Measurements from ENCODE around the gene ABCB8. TPM values are rescaled to one million over a fixed set of nuclear protein-coding genes. Genes with fewer than 3 reads are reported as not detected.

ABCB8 gene
- total and polyA plus RNA-seq, 9 donors: 6.1 to 45.2 (median 26.3) TPM

DNA sequence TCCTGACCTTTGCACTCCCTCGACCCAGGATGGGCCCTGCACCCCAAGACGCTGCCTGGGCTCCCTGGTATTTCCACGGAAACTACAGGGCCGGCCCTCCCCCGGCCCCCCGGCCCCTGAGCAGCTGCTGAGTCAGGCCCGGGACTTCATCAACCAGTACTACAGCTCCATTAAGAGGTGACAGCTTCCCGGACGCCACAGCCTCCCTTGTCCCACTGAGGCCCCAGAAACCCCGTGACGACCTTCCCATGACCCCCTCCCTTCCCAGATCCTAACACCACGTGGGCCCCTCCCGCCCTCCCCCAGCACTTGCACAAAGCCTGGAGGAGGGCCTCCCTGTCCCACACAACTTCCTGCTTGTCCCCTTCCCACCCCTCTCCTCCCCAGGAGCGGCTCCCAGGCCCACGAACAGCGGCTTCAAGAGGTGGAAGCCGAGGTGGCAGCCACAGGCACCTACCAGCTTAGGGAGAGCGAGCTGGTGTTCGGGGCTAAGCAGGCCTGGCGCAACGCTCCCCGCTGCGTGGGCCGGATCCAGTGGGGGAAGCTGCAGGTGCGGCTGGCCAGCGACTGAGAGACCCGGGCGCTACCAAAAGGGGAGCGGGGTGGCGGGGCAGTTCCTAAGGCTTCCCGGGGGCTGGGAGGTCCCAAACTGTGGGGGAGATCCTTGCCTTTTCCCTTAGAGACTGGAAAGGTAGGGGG lies 31.7 kb upstream of the ABCB8 start:
- TF ChIP-seq POLR2A (IDR thresholded peaks at IDR 0.05) (no peak), EP300 (IDR thresholded peaks at IDR 0.05) (no peak)
- TF ChIP-seq, protein P1, sequence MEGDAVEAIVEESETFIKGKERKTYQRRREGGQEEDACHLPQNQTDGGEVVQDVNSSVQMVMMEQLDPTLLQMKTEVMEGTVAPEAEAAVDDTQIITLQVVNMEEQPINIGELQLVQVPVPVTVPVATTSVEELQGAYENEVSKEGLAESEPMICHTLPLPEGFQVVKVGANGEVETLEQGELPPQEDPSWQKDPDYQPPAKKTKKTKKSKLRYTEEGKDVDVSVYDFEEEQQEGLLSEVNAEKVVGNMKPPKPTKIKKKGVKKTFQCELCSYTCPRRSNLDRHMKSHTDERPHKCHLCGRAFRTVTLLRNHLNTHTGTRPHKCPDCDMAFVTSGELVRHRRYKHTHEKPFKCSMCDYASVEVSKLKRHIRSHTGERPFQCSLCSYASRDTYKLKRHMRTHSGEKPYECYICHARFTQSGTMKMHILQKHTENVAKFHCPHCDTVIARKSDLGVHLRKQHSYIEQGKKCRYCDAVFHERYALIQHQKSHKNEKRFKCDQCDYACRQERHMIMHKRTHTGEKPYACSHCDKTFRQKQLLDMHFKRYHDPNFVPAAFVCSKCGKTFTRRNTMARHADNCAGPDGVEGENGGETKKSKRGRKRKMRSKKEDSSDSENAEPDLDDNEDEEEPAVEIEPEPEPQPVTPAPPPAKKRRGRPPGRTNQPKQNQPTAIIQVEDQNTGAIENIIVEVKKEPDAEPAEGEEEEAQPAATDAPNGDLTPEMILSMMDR (IDR thresholded peaks at IDR 0.05): no peak
- no peaks in the 10 kb centered on the region for H3K9me3 ChIP-seq
- H3K27ac ChIP-seq: no peak overlapping the region
- H3K36me3 ChIP-seq: no peaks in the 10 kb centered on the region
- intact Hi-C loops (cut with DNase I): no loop called here
- no peak for DNase-seq
- 32 to 42% (median 35%) methylated on average over 28 to 31 of the region's 31 CpGs for whole genome bisulfite sequencing, 3 donors
- H3K4me3 ChIP-seq: no peak overlapping the region
- H3K27me3 ChIP-seq: no peaks in the 10 kb centered on the region
- no peaks in the 10 kb centered on the region for H3K4me1 ChIP-seq (ENCODE audit: insufficient read depth)

DNA sequence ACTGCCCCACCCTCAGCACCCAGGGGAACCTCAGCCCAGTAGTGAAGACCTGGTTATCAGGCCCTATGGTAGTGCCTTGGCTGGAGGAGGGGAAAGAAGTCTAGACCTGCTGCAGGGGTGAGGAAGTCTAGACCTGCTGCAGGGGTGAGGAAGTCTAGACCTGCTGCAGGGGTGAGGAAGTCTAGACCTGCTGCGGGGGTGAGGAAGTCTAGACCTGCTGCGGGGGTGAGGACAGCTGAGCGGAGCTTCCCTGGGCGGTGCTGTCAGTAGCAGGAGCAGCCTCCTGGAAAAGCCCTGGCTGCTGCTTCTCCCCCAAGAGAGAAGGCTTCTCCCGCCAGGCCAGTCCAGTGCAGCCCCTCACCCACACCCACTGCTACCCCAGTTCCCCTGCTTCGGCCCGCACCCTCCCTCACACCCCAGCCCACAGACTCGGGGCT lies 31.2 kb upstream of the ABCB8 start:
- WGBS, 3 donors: 77 to 81% (median 77%) methylated on average over 8 of the region's 8 CpGs
- intact Hi-C loops (cut with DNase I): no loop called here
- no peak for DNase-seq
- Histone ChIP-seq H3K36me3 (no peaks in the 10 kb centered on the region), H3K4me3 (no peak overlapping the region), H3K4me1 (ENCODE audit: insufficient read depth) (no peaks in the 10 kb centered on the region), H3K9me3 (no peaks in the 10 kb centered on the region), H3K27ac (no peak overlapping the region), H3K27me3 (no peaks in the 10 kb centered on the region)
- TF ChIP-seq EP300 (IDR thresholded peaks at IDR 0.05): no peak
- TF ChIP-seq POLR2A (IDR thresholded peaks at IDR 0.05): no peak
- TF ChIP-seq, protein P1 (IDR thresholded peaks at IDR 0.05): no peak

DNA sequence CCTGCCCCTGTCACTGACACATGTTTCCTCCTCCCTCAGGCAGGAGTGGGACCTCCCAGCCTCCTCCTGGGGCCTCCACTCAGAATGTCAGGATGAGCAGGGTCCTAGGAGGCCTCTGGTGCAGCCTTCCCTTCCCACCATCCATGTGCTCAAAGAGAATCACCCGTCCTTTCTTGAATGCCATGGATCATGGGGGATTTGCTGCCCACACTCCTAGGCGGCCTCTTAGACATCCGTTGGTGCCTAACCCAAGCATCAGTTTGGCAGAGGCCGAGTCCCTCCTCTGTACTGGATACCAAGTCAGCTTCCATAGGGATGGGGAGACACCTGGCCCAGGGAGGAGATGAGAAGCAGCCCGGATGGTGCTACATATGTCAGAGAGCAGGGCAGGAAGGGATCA lies 30.4 kb upstream of the ABCB8 start:
- no peak overlapping the region for H3K27ac ChIP-seq
- 90 to 95% (median 93%) methylated on average over 5 of the region's 5 CpGs for WGBS, 3 donors

DNA sequence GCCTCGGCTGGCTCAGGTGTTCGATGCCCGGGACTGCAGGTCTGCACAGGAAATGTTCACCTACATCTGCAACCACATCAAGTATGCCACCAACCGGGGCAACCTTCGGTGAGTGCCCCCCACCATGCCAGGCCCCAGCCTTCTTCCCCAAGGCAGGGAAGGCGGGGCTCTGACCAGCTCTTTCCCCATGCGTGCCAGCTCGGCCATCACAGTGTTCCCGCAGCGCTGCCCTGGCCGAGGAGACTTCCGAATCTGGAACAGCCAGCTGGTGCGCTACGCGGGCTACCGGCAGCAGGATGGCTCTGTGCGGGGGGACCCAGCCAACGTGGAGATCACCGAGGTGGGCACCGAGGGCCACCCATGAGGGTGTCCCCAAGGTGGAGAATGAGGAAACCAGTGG lies 29.9 kb upstream of the ABCB8 start:
- Histone ChIP-seq H3K9me3 (no peaks in the 10 kb centered on the region), H3K36me3 (no peaks in the 10 kb centered on the region), H3K27me3 (no peaks in the 10 kb centered on the region), H3K4me1 (ENCODE audit: insufficient read depth) (no peaks in the 10 kb centered on the region), H3K27ac (no peak overlapping the region), H3K4me3 (no peak overlapping the region)
- DNase-seq: no peak
- intact Hi-C loops (cut with DNase I): no loop called here
- TF ChIP-seq EP300 (IDR thresholded peaks at IDR 0.05): no peak
- TF ChIP-seq, protein P1 (IDR thresholded peaks at IDR 0.05): no peak
- no peak for TF ChIP-seq POLR2A (IDR thresholded peaks at IDR 0.05)
- WGBS, 3 donors: 89 to 95% (median 91%) methylated on average over 20 of the region's 20 CpGs

More for the DNA sequence above, 30.4 kb upstream of the ABCB8 start:
- no peak for DNase-seq
- no peaks in the 10 kb centered on the region for H3K27me3 ChIP-seq
- no peaks in the 10 kb centered on the region for H3K9me3 ChIP-seq
- intact Hi-C loops (cut with DNase I): no loop called here
- H3K36me3 ChIP-seq: no peaks in the 10 kb centered on the region
- TF ChIP-seq, protein P1 (IDR thresholded peaks at IDR 0.05): no peak
- TF ChIP-seq EP300 (IDR thresholded peaks at IDR 0.05): no peak
- no peak for TF ChIP-seq POLR2A (IDR thresholded peaks at IDR 0.05)
- no peaks in the 10 kb centered on the region for H3K4me1 ChIP-seq (ENCODE audit: insufficient read depth)
- H3K4me3 ChIP-seq: no peak overlapping the region
